ENCODE data around the gene GABRP.
"Not testable (repeated sequence)": the region's sequence is repeated elsewhere in the genome, so short reads cannot be mapped to it uniquely, and the experiment has no call there.

GABRP gene, protein sequence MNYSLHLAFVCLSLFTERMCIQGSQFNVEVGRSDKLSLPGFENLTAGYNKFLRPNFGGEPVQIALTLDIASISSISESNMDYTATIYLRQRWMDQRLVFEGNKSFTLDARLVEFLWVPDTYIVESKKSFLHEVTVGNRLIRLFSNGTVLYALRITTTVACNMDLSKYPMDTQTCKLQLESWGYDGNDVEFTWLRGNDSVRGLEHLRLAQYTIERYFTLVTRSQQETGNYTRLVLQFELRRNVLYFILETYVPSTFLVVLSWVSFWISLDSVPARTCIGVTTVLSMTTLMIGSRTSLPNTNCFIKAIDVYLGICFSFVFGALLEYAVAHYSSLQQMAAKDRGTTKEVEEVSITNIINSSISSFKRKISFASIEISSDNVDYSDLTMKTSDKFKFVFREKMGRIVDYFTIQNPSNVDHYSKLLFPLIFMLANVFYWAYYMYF

DNA sequence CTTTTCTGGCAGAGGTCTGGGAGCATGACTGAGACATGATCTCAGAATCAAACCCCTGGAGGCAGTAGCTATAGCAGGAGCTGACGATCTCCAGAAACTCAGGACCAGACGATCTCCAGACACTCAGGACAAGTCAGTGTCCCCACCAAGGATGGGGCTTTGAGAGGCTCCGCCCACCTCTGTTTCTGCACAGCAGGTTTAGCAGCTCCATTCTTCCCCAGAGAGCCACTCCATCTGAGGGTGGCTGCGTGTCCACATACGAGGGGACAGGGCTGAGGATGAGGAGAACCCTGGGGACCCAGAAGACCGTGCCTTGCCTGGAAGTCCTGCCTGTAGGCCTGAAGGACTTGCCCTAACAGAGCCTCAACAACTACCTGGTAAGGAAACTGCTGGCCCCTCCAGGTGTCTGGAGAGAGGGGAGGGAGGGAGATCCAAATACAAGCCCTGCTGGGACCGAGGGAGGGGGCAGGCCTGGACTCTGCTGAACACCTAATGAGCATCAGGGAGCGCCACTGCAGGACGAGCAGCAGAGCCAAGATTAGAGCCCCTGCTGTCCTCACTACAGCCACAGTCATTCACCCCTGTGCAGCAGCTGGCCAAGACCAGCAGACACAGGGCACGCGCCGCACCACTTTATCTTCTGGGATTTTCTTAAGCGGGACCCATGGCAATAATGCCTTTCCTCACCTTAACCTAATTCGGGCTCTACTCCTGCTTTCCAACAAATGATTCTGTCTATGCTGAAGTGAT, at the start of gene GABRP:
Gene GABRP (plus strand): TSS at position 228 of the 750 bp plus-strand sequence. CDS start 4,891 bp downstream, outside the sequence.
- no peak for DNase-seq

DNA sequence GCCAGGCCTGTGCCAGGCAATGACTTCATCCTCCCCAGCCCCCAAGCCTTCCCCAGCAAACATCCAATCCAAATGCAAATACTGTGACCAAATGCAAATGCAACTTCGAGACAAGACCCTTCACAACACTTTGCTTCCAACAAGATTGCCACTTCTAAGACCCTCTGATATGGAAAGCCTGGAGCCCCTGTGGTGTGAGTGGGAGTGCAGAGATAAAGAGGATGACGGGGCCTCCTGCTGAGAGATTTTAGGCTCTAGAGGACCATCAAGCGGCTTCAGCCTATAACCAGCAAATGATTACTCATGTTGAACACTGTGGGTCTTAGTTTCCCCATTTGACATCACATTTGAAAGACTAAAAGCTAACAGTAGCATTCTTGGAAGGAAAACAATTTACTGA, 46.6 kb upstream of the GABRP start:
- no peak for DNase-seq

DNA sequence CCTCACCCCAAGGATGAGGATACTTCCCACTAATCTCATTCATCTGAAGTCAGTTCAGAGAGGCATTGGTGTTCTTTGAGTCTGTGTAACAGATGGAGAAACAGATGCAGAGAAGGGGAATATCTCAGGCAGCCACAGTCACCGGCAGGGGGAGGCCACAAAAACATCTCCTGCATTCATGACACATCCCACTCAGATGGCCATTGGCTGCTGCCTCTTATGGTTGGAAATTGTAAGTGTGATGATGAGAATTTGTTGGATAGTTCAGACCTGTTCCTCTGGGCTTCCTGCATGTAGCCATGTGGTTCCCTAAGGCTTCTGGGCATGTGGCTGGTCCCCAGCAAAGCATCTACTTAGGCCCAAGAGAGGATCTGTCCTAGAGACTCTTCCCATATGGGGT, 45.9 kb upstream of the GABRP start:
- DNase-seq = peak; percentile 74

DNA sequence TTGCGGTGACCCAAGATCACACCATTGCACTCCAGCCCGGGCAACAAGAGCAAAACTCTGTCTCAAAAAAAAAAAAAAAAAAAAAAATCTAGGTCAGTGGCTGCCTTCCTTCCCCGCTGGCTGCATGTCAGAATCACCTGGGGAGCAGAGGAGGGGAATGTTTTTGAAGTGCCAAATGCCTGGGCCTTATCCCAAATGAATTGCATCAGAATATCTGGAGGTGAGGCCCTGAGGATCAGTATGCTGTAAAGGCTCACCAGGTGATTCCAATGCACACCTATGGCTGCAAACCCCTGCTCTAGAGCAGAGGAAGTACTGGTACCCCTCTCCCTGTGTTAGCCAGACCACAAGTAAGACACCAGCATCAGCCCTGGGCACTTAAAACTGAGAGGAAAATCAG, 44.7 kb upstream of the GABRP start:
- no peak for DNase-seq

DNA sequence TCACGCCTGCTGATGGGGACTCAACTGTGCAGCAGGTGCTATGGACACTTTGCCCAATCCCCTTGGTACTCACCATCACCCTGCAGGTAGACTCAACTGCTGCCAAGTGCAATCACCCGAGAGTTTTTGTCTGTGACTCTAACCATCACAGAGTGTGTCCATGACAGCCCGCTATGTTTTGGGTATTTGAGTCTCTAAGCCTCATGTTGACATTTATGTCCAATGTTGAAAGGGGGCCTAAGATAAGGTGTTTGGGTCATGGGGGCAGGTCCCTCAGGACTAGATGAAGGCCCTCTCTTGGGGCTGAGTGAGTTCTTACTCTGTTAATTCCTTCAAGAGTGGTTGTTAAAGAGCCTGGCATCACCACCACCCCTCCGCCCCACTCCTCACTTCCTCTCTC, 44.1 kb upstream of the GABRP start:
- no peak for DNase-seq

DNA sequence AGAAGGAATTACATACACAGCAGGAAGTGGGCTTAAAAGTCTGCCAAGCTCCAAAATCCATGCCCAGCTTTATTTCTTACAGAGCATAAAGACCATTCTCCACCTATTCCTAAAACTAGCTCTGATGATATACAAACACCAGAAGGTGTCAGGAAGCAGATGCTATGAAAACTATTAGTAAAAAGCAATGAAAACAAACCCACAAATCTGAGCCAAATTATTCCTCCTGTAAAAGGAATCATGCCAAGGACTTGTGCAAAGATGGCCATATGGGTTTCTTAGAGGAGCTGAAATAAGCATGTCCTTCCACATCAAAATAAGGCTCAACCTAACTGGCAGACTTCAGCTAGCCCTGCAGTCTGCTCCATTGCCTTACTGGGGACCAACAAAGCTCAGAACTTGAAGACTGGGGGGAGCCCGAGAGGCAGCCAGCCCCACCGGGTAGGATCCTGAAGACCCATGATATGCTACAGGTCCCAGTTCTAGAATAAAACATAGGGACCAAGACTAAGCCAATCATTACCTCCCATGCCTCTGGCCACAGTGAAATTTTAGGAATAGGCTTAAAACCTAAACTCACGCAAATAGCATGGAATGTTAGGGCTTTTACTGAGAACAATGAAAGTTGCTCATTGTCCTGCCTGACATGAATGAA, 42.8 kb upstream of the GABRP start:
- peak; percentile 83 for DNase-seq

- no peak for DNase-seq
Observed at GRCh38 chr5:170741801-170742200, 41.7 kb upstream of the GABRP start.

GRCh38 chr5:170743876-170744212, 39.7 kb upstream of the GABRP start:
- DNase-seq = no peak

GRCh38 chr5:170745481-170746071, 37.9 kb upstream of the GABRP start:
- DNase-seq = no peak

GRCh38 chr5:170746075-170746960, 37.2 kb upstream of the GABRP start:
- DNase-seq = no peak

- DNase-seq = no peak
Observed at GRCh38 chr5:170746961-170747340, 36.6 kb upstream of the GABRP start.

- DNase-seq = no peak
Observed at GRCh38 chr5:170747357-170747756, 36.2 kb upstream of the GABRP start.

DNA sequence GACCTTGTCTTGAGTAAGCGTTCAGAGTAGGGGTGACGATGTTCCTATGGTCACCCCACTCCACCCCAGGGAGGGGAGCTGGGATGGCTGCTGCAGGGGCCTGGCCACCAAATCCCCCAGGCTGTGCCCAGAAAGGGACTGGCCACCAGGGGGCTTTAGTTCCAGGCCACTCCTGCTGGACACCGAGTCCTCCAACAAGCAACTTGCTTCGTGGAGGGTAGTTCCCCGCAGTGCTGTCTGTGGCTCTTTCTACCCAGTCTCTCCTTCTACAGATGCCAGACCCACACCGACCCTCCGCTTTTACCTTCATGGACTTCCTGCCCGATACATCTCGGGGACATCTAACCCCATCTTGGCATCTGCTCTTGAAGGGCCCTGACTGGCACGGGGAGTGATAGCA, 35.7 kb upstream of the GABRP start:
- no peak for DNase-seq

- no peak for DNase-seq
Observed at GRCh38 chr5:170748951-170749471, 34.5 kb upstream of the GABRP start.

- DNase-seq = no peak
Observed at GRCh38 chr5:170749911-170750431, 33.6 kb upstream of the GABRP start.

GRCh38 chr5:170750791-170751190, 32.7 kb upstream of the GABRP start:
- no peak for DNase-seq

GRCh38 chr5:170751631-170752030, 31.9 kb upstream of the GABRP start:
- no peak for DNase-seq

GRCh38 chr5:170752257-170753215, 31.0 kb upstream of the GABRP start:
- peak; percentile 85 for DNase-seq

GRCh38 chr5:170753311-170753710, 30.2 kb upstream of the GABRP start:
- no peak for DNase-seq

DNA sequence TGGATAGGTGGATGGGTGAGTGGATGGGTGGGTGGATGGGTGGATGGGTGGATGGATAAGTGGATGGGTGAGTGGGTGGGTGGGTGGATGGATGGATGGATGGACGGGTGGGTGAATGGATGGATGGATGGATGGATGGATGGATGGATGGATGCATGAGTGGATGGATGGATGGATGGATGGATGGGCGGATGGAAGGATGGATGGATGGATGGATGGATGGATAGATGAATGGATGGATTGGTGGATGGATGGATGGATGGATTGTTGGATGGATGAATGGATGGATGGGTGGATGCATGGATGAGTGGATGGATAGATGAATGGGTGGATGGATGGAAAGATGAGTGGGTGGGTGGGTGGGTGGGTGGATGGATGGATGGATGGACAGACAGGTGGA, 29.0 kb upstream of the GABRP start:
- DNase-seq = not testable (repeated sequence)

All from NCI-H1694 treated with DMSO at 0.1 percent for 48 hours (cell line).